Measurements from ENCODE around the gene HEY2. TPM values are rescaled to one million over a fixed set of nuclear protein-coding genes. Genes with fewer than 3 reads are reported as not detected.
"Not testable (repeated sequence)": the region's sequence is repeated elsewhere in the genome, so short reads cannot be mapped to it uniquely, and the experiment has no call there.

HEY2 gene
- total RNA-seq (1 to 10 TPM; 1.7 to 2.9 (median 2.0) TPM), polyA plus RNA-seq (1 to 10 TPM; 1.3 to 1.6 TPM)

GRCh38 chr6:125749173-125749864, at the start of gene HEY2:
HEY2 (plus strand) TSS chr6:125749632; CDS start chr6:125749777, 145 bp downstream.
- FAIRE-seq (no peak), DNase-seq (peak; percentile 93 to 98 (median 96)), ATAC-seq (peak; percentile 81 to 92 (median 88))
- H3K4me3 ChIP-seq, result peak within 1 kb of the TSS; percentile 59 to 72 (median 68)
- peak within 1 kb of the TSS; percentile 69 to 94 (median 94) for H3K27ac ChIP-seq
- peaks cover 0 to 17% (median 6%) of the 10 kb centered on the region in 3 donors for H3K4me1 ChIP-seq
- TF ChIP-seq CTCF (IDR thresholded peaks at IDR 0.05), result no peak
- peaks cover 0 to 4% (median 0%) of the 10 kb centered on the region in 4 donors for H3K27me3 ChIP-seq
- no peaks in the 10 kb centered on the region for H3K9me3 ChIP-seq
- no peaks in the 10 kb centered on the region for H3K36me3 ChIP-seq
- intact Hi-C loops (cut with DNase I), result no loop called here
- WGBS, 2 donors, result 1% methylated on average over 68 to 95 of the region's 95 CpGs

- FAIRE-seq, result no peak
- H3K36me3 ChIP-seq, result no peaks in the 10 kb centered on the region
Measured at GRCh38 chr6:125700581-125701353, 48.7 kb upstream of the HEY2 start.

GRCh38 chr6:125701354-125701668, 48.1 kb upstream of the HEY2 start:
- WGBS, 2 donors, result 80 to 85% methylated on average over 1 of the region's 1 CpG
- Histone ChIP-seq H3K4me3 (no peak overlapping the region), H3K36me3 (no peaks in the 10 kb centered on the region), H3K27ac (no peak overlapping the region), H3K9me3 (no peaks in the 10 kb centered on the region), H3K27me3 (no peaks in the 10 kb centered on the region), H3K4me1 (no peaks in the 10 kb centered on the region)
- intact Hi-C loops (cut with DNase I), result no loop called here
- ATAC-seq, result no peak
- DNase-seq, result no peak
- FAIRE-seq, result no peak
- no peak for TF ChIP-seq CTCF (IDR thresholded peaks at IDR 0.05)

More at GRCh38 chr6:125700581-125701353, 48.7 kb upstream of the HEY2 start:
- Histone ChIP-seq H3K27me3 (no peaks in the 10 kb centered on the region), H3K9me3 (no peaks in the 10 kb centered on the region), H3K27ac (no peak overlapping the region), H3K4me1 (no peaks in the 10 kb centered on the region), H3K4me3 (no peak overlapping the region)
- ATAC-seq (no peak), DNase-seq (no peak)
- TF ChIP-seq CTCF (IDR thresholded peaks at IDR 0.05), result no peak
- 75 to 77% methylated on average over 3 of the region's 3 CpGs for WGBS, 2 donors
- intact Hi-C loops (cut with DNase I), result no loop called here

GRCh38 chr6:125703882-125704281, 45.5 kb upstream of the HEY2 start:
- H3K27me3 ChIP-seq; intact Hi-C loops (cut with DNase I); FAIRE-seq; ATAC-seq; H3K4me3 ChIP-seq; H3K9me3 ChIP-seq; DNase-seq; H3K4me1 ChIP-seq; H3K27ac ChIP-seq; H3K36me3 ChIP-seq: not testable (repeated sequence)
- WGBS, 2 donors, result 72 to 94% methylated on average over 2 to 5 of the region's 5 CpGs

GRCh38 chr6:125707615-125708243, 41.7 kb upstream of the HEY2 start:
- FAIRE-seq, result no peak

More at GRCh38 chr6:125707615-125708243, 41.7 kb upstream of the HEY2 start:
- Histone ChIP-seq H3K36me3 (no peaks in the 10 kb centered on the region), H3K4me3 (no peak overlapping the region), H3K27ac (no peak overlapping the region), H3K9me3 (no peaks in the 10 kb centered on the region), H3K27me3 (no peaks in the 10 kb centered on the region), H3K4me1 (no peaks in the 10 kb centered on the region)
- intact Hi-C loops (cut with DNase I), result no loop called here
- WGBS, 2 donors, result 69 to 74% methylated on average over 4 of the region's 4 CpGs
- TF ChIP-seq CTCF (IDR thresholded peaks at IDR 0.05), result no peak
- no peak for ATAC-seq
- no peak for DNase-seq

All from pancreas (tissue), 10 donors.